HPDE6-E6E7 (cell line): ENCODE results near the gene DNAJC10.
"Not testable (repeated sequence)": the region's sequence is repeated elsewhere in the genome, so short reads cannot be mapped to it uniquely, and the experiment has no call there.

Experiments used
- DNase-seq: peaks from one replicate; pipeline ENCODE4 v3.0.0; 2011; ENCODE audit warnings: missing footprints; ENCODE audit errors: extremely low spot score

The DNAJC10 gene

DNA sequence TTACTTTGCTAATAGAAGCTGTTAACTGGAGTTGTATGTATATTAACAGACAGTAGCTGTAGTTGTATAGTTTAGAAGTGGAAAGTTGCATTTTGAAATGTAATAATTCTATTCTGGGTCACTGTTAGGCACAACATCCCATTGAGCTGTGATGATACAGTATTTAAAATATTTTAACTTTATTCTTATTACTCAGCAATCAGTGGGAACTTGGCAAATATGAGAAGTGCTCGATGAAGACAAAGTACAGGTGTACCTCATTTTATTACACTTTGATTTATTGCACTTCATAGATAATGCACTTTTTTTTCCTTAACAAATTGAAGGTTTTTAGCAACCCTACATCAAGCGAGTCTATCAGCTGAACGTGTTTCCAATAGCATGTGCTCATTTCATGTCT lies 8.6 kb downstream of the DNAJC10 start:
- no peak for DNase-seq

GRCh38 chr2:182726473-182726872 lies 10.4 kb downstream of the DNAJC10 start:
- no peak for DNase-seq

DNA sequence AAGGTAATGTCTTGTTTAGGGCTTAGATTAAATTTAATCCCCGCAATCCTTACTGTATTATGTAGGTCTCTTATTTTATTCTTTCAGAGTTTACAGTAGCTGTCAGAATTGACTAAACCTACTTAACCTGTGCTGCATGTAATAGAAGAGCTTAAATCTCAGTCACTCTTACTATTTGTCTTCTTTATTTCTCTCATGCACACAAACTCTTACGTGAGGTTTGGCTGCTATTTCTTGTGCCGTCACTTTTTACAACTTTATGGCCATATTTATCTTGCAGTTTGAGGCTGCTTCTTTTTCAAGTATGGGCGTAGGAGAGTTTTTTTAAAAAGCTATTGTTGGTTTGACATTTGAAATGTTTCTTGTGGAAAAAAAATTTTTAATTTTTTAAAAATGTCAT lies 12.0 kb downstream of the DNAJC10 start:
- no peak for DNase-seq

GRCh38 chr2:182729710-182730339 lies 13.8 kb downstream of the DNAJC10 start:
- no peak for DNase-seq

DNA sequence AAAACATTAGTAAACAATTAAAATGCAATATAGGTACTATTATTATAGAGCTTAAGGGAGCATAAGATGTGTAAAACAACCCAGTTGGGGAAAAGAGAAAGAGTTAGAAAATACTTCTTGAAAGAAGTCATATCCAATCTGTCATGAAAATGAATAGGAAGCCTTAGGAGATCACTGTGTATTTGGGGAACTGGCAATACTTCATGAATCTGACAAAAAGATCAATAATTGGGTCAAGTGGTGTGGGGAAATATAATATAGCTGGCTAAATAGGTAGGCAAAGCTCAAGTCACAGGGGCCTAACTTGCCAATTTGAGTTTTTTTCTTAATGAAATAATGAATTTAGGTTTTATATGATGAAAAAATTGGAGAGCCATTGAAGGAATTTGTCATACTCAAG lies 14.4 kb downstream of the DNAJC10 start:
- no peak for DNase-seq

DNA sequence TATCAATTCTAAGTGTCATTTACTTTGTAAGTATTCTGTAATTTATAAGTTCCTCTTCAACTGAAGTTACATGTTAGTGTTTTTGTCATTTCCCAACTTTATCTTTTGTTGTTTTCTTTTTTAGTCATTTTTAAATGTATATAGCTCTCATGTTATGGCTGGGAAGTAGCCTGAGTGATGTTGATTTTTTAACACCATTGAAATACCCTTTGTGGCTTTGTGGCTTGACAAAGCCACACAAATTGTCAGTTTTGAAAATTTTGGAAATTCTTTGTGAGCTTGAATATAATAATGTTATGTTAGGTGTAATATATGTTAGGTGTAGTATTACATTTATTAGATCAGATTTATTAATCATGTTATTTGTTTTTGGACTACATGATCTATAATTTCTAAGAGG lies 16.7 kb downstream of the DNAJC10 start:
- no peak for DNase-seq

- DNase-seq, result no peak
These were observed 17.5 kb downstream of the DNAJC10 start for GRCh38 chr2:182733572-182733971.

DNA sequence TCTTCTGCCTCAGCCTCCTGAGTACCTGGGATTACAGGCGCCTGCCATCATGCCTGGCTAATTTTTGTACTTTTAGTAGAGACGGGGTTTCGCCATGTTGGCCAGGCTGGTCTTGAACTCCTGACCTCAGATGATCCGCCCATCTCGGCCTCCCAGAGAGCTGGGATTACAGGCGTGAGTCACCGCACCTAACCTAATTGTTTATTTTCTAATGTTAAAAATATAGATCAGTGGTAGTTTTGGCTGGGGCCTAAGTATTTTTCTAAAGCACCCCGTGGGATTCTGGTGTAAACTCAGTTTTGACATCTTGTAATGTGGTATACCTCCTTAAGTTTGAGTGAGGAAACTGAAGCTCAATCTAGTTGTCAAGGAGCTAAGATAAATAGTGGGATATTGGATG lies 20.8 kb downstream of the DNAJC10 start:
- DNase-seq, result not testable (repeated sequence)

- DNase-seq, result no peak
These were observed 24.6 kb downstream of the DNAJC10 start for GRCh38 chr2:182740701-182741100.

DNA sequence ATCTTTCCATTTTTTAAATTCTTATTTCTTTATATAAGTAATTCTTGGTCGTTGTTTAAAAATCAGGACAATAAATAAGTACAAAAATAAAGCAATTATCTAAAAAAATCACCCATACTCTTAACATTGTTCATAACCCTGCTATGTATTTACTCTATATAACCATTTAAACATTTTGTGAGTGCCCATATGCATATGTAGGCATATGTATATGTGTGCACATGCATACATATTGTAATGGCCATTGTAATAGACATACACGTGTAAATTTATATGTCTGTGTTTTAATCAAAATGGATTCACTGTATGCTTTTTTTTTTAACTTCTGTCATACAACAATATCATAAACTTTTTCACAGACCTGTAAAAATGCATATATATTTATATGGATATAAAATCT lies 25.6 kb downstream of the DNAJC10 start:
- DNase-seq, result no peak

GRCh38 chr2:182744490-182744889 lies 28.4 kb downstream of the DNAJC10 start:
- DNase-seq, result no peak

DNA sequence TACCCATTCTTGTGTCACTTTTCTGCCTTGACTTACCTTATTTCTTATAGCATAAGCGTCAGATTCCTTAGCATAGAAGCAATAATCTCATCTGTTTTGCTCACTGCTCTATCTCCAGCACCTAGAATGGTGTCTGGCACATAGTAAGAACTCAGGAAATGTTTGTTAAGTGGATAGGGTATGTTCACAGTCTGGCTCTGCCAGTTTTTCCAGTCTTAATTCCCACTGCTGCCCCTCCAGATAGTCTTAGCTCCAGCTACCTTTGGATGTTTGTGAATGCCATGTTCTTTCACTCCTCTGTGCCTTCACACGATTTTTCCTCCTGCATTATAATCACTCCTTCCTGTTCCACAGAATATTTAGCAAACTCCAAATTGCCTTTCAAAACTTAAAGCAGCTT lies 29.0 kb downstream of the DNAJC10 start:
- DNase-seq, result no peak

DNA sequence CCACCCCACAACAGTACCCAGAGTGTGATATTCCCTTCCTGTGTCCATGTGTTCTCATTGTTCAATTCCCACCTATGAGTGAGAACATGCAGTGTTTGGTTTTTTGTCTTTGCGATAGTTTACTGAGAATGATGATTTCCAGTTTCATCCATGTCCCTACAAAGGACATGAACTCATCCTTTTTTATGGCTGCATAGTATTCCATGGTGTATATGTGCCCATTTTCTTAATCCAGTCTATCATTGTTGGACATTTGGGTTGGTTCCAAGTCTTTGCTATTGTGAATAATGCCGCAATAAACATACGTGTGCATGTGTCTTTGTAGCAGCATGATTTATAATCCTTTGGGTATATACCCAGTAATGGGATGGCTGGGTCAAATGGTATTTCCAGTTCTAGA lies 29.8 kb downstream of the DNAJC10 start:
- not testable (repeated sequence) for DNase-seq

- no peak for DNase-seq
These were observed 38.2 kb downstream of the DNAJC10 start for GRCh38 chr2:182754231-182754630.

GRCh38 chr2:182758379-182758778 lies 42.3 kb downstream of the DNAJC10 start:
- DNase-seq, result no peak

DNA sequence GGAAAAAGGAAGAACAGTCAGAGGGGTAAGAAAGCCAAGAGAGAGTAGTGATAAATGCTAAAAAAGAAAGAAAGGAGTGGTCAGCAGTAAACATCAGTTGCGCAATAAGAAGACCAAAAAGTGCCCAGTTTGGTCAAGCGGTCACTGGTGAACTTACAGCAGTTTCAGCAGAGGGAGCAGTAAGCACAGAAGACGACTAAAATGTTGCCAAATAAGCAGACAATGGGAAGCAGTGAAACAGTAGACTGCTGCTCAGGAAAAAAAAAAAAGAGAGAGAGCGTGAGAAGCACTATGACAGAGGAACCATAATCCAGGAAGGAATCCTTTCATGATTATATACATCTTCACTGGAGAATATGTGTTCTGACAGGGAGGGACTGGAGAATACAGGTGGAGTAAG lies 45.8 kb downstream of the DNAJC10 start:
- no peak for DNase-seq

DNA sequence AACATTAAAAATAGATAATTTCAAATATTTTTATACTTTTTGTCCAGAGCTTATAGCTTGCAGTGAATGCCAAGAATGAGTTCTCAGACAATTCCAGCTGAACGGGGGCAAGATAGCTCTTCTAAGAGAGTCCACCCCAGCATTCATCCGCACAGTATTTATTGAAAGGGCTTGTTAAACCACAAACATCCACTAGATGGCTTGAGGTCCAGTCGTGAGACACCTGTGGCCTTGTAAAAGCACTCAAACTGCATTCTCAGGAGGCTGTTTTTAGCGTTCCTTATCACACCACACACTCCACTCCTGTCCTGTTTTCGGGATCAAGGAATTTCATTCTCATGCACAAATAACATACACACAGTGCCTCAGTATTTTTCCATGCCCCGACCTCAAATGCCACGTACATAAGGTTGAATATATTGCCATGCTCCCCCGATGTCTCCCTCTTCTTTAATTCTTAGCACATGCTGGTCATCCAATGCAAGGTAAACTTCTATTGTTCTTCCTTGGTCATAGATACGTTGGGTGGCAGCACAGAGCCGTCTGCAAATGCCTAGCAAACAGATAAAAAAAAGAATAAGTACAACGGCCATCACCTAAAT lies 47.4 kb downstream of the DNAJC10 start:
- peak; percentile 12 for DNase-seq

GRCh38 chr2:182766626-182767025 lies 50.6 kb downstream of the DNAJC10 start:
- no peak for DNase-seq

- DNase-seq, result no peak
These were observed 51.5 kb downstream of the DNAJC10 start for GRCh38 chr2:182767578-182767977.

GRCh38 chr2:182768950-182769349 lies 52.9 kb downstream of the DNAJC10 start:
- not testable (repeated sequence) for DNase-seq

DNA sequence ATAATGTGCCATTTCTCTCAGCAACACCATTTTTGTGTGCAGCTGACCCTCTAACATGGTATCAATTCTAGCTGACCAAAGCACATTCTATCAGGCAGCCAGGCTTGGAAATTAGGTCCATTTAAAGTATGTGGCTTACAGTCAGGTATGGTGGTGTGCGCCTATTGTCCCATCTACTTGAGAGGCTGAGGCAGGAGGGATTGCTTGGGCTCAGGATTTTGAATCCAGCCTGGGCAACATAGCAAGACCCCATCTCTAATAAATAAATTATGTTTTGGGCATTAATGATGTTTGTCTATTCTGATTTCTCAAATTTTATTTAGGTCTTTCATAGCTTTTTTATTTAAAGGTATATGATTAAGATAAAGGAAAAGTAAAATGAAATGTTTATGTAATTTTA lies 63.3 kb downstream of the DNAJC10 start:
- no peak for DNase-seq

DNA sequence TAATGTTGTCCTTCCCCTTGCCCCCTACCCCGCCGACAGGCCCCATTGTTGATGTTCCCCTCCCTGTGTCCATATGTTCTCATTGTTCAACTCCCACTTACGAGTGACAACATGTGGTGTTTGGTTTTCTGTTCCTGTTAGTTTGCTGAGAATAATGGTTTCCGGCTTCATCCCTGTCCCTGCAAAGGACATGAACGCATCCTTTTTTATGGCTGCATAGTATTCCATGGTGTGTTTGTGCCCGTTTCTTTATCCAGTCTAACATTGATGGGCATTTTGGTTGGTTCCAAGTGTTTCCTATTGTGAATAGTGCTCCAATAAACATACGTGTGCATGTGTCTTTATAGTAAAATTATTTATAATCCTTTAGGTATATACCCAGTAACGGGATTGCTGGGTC lies 65.0 kb downstream of the DNAJC10 start:
- not testable (repeated sequence) for DNase-seq

GRCh38 chr2:182782686-182783085 lies 66.6 kb downstream of the DNAJC10 start:
- not testable (repeated sequence) for DNase-seq
